ENCODE data around the gene PGM2. TPM values are rescaled to one million over a fixed set of nuclear protein-coding genes. Genes with fewer than 3 reads are reported as not detected.
"Not testable (repeated sequence)": the region's sequence is repeated elsewhere in the genome, so short reads cannot be mapped to it uniquely, and the experiment has no call there.

Gene PGM2
- total RNA-seq, 1 donor from 2014 or later = 22.0 TPM

- DNase-seq = no peak
Measured at GRCh38 chr4:37818752-37819151, 7.7 kb upstream of the PGM2 start.

- not testable (repeated sequence) for DNase-seq
Measured at GRCh38 chr4:37820458-37820857, 6.0 kb upstream of the PGM2 start.

- DNase-seq = no peak
Measured at GRCh38 chr4:37821953-37822605, 4.4 kb upstream of the PGM2 start.

GRCh38 chr4:37825501-37825900 is 985 bp upstream of the PGM2 start:
- DNase-seq = not testable (repeated sequence)

- DNase-seq = no peak
Measured at GRCh38 chr4:37825968-37826294, 555 bp upstream of the PGM2 start.

GRCh38 chr4:37827030-37827685 is 672 bp downstream of the PGM2 start:
- DNase-seq = peak; percentile 28

GRCh38 chr4:37827802-37828321 is 1.4 kb downstream of the PGM2 start:
- no peak for DNase-seq

- no peak for DNase-seq
Measured at GRCh38 chr4:37828843-37829242, 2.4 kb downstream of the PGM2 start.

- no peak for DNase-seq
Measured at GRCh38 chr4:37830640-37831039, 4.2 kb downstream of the PGM2 start.

- no peak for DNase-seq
Measured at GRCh38 chr4:37835031-37835430, 8.5 kb downstream of the PGM2 start.

GRCh38 chr4:37835806-37836205 is 9.3 kb downstream of the PGM2 start:
- DNase-seq = no peak

- DNase-seq = no peak
Measured at GRCh38 chr4:37836274-37836673, 9.8 kb downstream of the PGM2 start.

GRCh38 chr4:37836838-37837440 is 10.5 kb downstream of the PGM2 start:
- no peak for DNase-seq

- no peak for DNase-seq
Measured at GRCh38 chr4:37837446-37837845, 11.0 kb downstream of the PGM2 start.

GRCh38 chr4:37839426-37839825 is 12.9 kb downstream of the PGM2 start:
- no peak for DNase-seq

GRCh38 chr4:37844204-37844603 is 17.7 kb downstream of the PGM2 start:
- no peak for DNase-seq

- DNase-seq = no peak
Measured at GRCh38 chr4:37845201-37845600, 18.7 kb downstream of the PGM2 start.

GRCh38 chr4:37847311-37847884 is 20.9 kb downstream of the PGM2 start:
- DNase-seq = no peak

GRCh38 chr4:37852376-37852775 is 25.9 kb downstream of the PGM2 start:
- no peak for DNase-seq

- DNase-seq = no peak
Measured at GRCh38 chr4:37858112-37858511, 31.6 kb downstream of the PGM2 start.

GRCh38 chr4:37858872-37859271 is 32.4 kb downstream of the PGM2 start:
- DNase-seq = no peak

- no peak for DNase-seq
Measured at GRCh38 chr4:37860266-37860665, 33.8 kb downstream of the PGM2 start.

GRCh38 chr4:37862961-37863360 is 36.5 kb downstream of the PGM2 start:
- no peak for DNase-seq
